H9 (cell line): ENCODE measurements around the gene NSMF. TPM values are rescaled to one million over a fixed set of nuclear protein-coding genes. Genes with fewer than 3 reads are reported as not detected.
A peak's percentile ranks its signal among the peaks of the same experiment; 100 is the strongest.

Experiments
- DNase-seq: peaks from one replicate; pipeline ENCODE4 v3.0.0-alpha.2; 2017
- H2AFZ ChIP-seq: one replicate; pipeline ENCODE4 v1.6.1; 2013; ENCODE audit warnings: mild to moderate bottlenecking, low read length, control low read depth, moderate library complexity
- H2AK5ac ChIP-seq: 2 replicates; pipeline ENCODE4 v1.6.1; 2013; ENCODE audit warnings: low read length, control low read depth, mixed read lengths; ENCODE audit not compliant: insufficient read length
- H2BK120ac ChIP-seq: one replicate; pipeline ENCODE4 v1.6.1; 2013; ENCODE audit warnings: low read depth, mild to moderate bottlenecking, low read length, control low read depth, inconsistent platforms; ENCODE audit not compliant: poor library complexity, severe bottlenecking
- H2BK12ac ChIP-seq: 2 replicates; pipeline ENCODE4 v1.6.1; 2013; ENCODE audit warnings: low read length, control low read depth, mixed read lengths, low read depth; ENCODE audit not compliant: insufficient read length
- H2BK15ac ChIP-seq: 2 replicates; pipeline ENCODE4 v1.6.1; 2013; ENCODE audit warnings: low read depth, low read length, control low read depth
- H2BK20ac ChIP-seq: one replicate; pipeline ENCODE4 v1.6.1; 2013; ENCODE audit warnings: low read depth, mild to moderate bottlenecking, low read length, control low read depth, inconsistent platforms; ENCODE audit not compliant: poor library complexity, severe bottlenecking
- H2BK5ac ChIP-seq: 2 replicates; pipeline ENCODE4 v1.6.1; 2013; ENCODE audit warnings: low read length, control low read depth, mixed read lengths; ENCODE audit not compliant: insufficient read length
- H3K14ac ChIP-seq: 2 replicates; pipeline ENCODE4 v1.6.1; 2013; ENCODE audit warnings: low read length, control low read depth; ENCODE audit not compliant: insufficient read depth
- H3K18ac ChIP-seq: 2 replicates; pipeline ENCODE4 v1.6.1; 2013; ENCODE audit warnings: low read depth, mild to moderate bottlenecking, mixed read lengths, low read length, control low read depth; ENCODE audit not compliant: insufficient read length
- H3K23ac ChIP-seq: 2 replicates; pipeline ENCODE4 v1.6.1; 2013; ENCODE audit warnings: low read length, control low read depth, mixed read lengths, low read depth; ENCODE audit not compliant: insufficient read length
- H3K23me2 ChIP-seq: 2 replicates; pipeline ENCODE4 v1.6.1; 2013; ENCODE audit warnings: low read depth, mild to moderate bottlenecking, mixed read lengths, low read length, control low read depth; ENCODE audit not compliant: insufficient read length, poor library complexity, severe bottlenecking
- H3K27ac ChIP-seq: 2 replicates; pipeline ENCODE4 v1.5.1; 2013; ENCODE audit warnings: low read length, control low read depth, mixed read lengths, low read depth; ENCODE audit not compliant: insufficient read length
- H3K27me3 ChIP-seq: 2 replicates; pipeline ENCODE4 v1.6.1; 2013; ENCODE audit warnings: low read length, control low read depth, inconsistent platforms; ENCODE audit not compliant: insufficient read depth
- H3K4ac ChIP-seq: 2 replicates; pipeline ENCODE4 v1.6.1; 2013; ENCODE audit warnings: low read depth, mild to moderate bottlenecking, control low read depth, inconsistent platforms, low read length, moderate library complexity
- H3K4me1 ChIP-seq: 2 replicates; pipeline ENCODE4 v1.6.1; 2013; ENCODE audit warnings: low read length, control low read depth, inconsistent platforms; ENCODE audit not compliant: insufficient read depth
- H3K4me2 ChIP-seq: 2 replicates; pipeline ENCODE4 v1.6.1; 2013; ENCODE audit warnings: low read length, control low read depth, mixed read lengths; ENCODE audit not compliant: insufficient read length, insufficient read depth
- H3K56ac ChIP-seq: 2 replicates; pipeline ENCODE4 v1.6.1; 2013; ENCODE audit warnings: low read depth, mild to moderate bottlenecking, mixed read lengths, low read length, control low read depth; ENCODE audit not compliant: insufficient read length
- H3K79me1 ChIP-seq: 2 replicates; pipeline ENCODE4 v1.6.1; 2013; ENCODE audit warnings: low read depth, mild to moderate bottlenecking, moderate library complexity, low read length, control low read depth, inconsistent platforms; ENCODE audit not compliant: insufficient read depth, poor library complexity, severe bottlenecking
- H3K79me2 ChIP-seq: 2 replicates; pipeline ENCODE4 v1.6.1; 2013; ENCODE audit warnings: low read length, control low read depth, inconsistent platforms; ENCODE audit not compliant: insufficient read depth
- H3K9ac ChIP-seq: 2 replicates; pipeline ENCODE4 v1.6.1; 2013; ENCODE audit warnings: low read length, control low read depth, mixed read lengths; ENCODE audit not compliant: insufficient read length; ENCODE audit errors: extremely low read depth
- H3K9me3 ChIP-seq: one replicate; pipeline ENCODE4 v1.6.1; 2013; ENCODE audit warnings: low read depth, low read length, inconsistent platforms; ENCODE audit not compliant: control insufficient read depth
- H3T11ph ChIP-seq: one replicate; pipeline ENCODE4 v1.6.1; 2013; ENCODE audit warnings: mild to moderate bottlenecking, low read length, control low read depth, inconsistent platforms
- H4K20me1 ChIP-seq: one replicate; pipeline ENCODE4 v1.6.1; 2013; ENCODE audit not compliant: control insufficient read depth, insufficient read length, insufficient read depth
- H4K5ac ChIP-seq: 2 replicates; pipeline ENCODE4 v1.6.1; 2013; ENCODE audit warnings: low read depth, mild to moderate bottlenecking, mixed read lengths, low read length, control low read depth; ENCODE audit not compliant: insufficient read length
- H4K8ac ChIP-seq: replicated peaks from 2 replicates; pipeline ENCODE4 v1.6.1; 2013; ENCODE audit warnings: low read length, control low read depth, mixed read lengths, low read depth; ENCODE audit not compliant: insufficient read length
- H4K91ac ChIP-seq: 2 replicates; pipeline ENCODE4 v1.6.1; 2013; ENCODE audit warnings: low read depth, mild to moderate bottlenecking, moderate library complexity, mixed read lengths, low read length, control low read depth; ENCODE audit not compliant: insufficient read length
- H3K27ac Mint-ChIP-seq, 3 experiments: 2 replicates in 2 of 3; 3 replicates in 1 of 3; pipeline ENCODE4 v1.8.0; 2020 to 2021; ENCODE audit warnings: mixed read lengths in 3 of 3, mild to moderate bottlenecking in 1 of 3, moderate library complexity in 1 of 3
- H3K27me3 Mint-ChIP-seq: 2 replicates; pipeline ENCODE4 v1.8.0; 2021; ENCODE audit warnings: low read depth, mild to moderate bottlenecking, moderate library complexity, mixed read lengths
- H3K36me3 Mint-ChIP-seq, 3 experiments: 2 replicates in 2 of 3; 3 replicates in 1 of 3; pipeline ENCODE4 v1.8.0; 2020 to 2021; ENCODE audit warnings: low read depth in 3 of 3, mixed read lengths in 3 of 3; ENCODE audit not compliant: insufficient read depth in 1 of 3
- H3K4me1 Mint-ChIP-seq, 2 experiments: 2 replicates each; pipeline ENCODE4 v1.8.0; 2020; ENCODE audit warnings: mixed read lengths in 2 of 2
- H3K4me3 Mint-ChIP-seq, 2 experiments: 2 replicates in 1 of 2; 3 replicates in 1 of 2; pipeline ENCODE4 v1.8.0; 2020 to 2021; ENCODE audit warnings: mild to moderate bottlenecking in 2 of 2, mixed read lengths in 2 of 2, moderate library complexity in 1 of 2
- H3K9me3 Mint-ChIP-seq, 2 experiments: 2 replicates in 1 of 2; 3 replicates in 1 of 2; pipeline ENCODE4 v1.8.0; 2020; ENCODE audit warnings: mild to moderate bottlenecking in 2 of 2, mixed read lengths in 2 of 2, moderate library complexity in 1 of 2
- WGBS: extraction: QIAGEN DNeasy Blood & Tissue Kit; methylation state at CpG from one replicate; pipeline ENCODE4 v1.1.7; 2013; ENCODE audit warnings: missing lambda C conversion rate, low lambda C conversion rate, mixed read lengths; ENCODE audit not compliant: insufficient read length; ENCODE audit errors: extremely low coverage; 5-methylcytosine and 5-hydroxymethylcytosine counted together
- total RNA-seq: library from RNA; stranded (reverse); gene quantifications from 2 replicates; pipeline ENCODE4 v1.2.1, GENCODE V29; 2021
- TF ChIP-seq, protein P1 (sequence below): fragments of 200-600 bp; sonication (generic); conservative IDR thresholded peaks from 3 replicates; pipeline ENCODE4 v1.8.0; 2021; ENCODE audit warnings: antibody characterized with exemption, mild to moderate bottlenecking

The NSMF gene
- total RNA-seq, 1 experiment from 2014 or later, result 46.3 TPM

DNA sequence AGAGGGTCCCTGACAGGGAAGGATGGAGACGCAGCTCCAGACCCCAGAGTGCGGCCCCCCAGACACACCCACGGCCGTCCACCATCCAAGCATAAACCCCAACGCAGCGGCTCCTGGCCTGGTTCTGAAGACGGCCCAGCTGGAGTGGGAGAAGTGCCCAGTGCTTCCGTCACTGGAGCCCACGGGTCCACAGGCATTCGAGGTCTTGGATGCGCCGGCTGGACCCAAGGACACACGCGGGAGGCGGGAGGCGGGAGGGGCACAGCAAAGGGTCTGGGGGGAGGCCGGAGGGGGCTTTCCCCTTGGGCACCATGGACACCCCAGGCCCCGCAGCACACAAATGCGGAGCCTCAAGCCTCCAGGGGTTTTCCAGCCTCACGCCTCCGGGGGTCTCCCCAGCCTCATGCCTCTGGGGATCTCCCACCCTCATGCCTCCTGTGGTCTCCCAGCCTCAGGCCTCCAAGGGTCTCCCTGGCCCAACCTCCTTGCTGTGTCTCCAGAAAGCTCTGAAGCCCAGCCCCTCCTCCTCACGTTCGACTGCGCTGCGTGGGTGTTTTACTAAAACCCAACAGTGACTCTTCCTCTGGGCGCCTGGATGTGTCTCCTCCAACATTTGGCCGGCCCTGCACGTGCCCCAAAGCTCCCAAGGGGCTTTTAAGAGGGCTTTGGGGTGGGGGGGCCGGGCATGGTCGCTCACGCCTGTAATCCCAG lies 51.4 kb downstream of the NSMF start:
- no peak overlapping the region for H2BK20ac ChIP-seq
- no peaks in the 10 kb centered on the region for H3K79me2 ChIP-seq
- H3K23ac ChIP-seq, result no peak overlapping the region
- H3K4me1 ChIP-seq, result no peaks in the 10 kb centered on the region
- H2AK5ac ChIP-seq, result no peak overlapping the region
- no peak overlapping the region for H3K14ac ChIP-seq
- WGBS, result no CpG with 5 or more reads among the region's 31 CpGs
- H3K56ac ChIP-seq, result no peak overlapping the region
- H3K27ac ChIP-seq, result no peak overlapping the region
- no peak overlapping the region for H2BK120ac ChIP-seq
- no peaks in the 10 kb centered on the region for H3K9me3 Mint-ChIP-seq
- H3K27ac Mint-ChIP-seq, result no peak overlapping the region
- H3K4me1 Mint-ChIP-seq, result peaks cover 0 to 5% of the 10 kb centered on the region in 2 experiments; a peak in 1 of 4 replicates
- no peak overlapping the region for H3K18ac ChIP-seq
- H3K27me3 Mint-ChIP-seq, result peaks cover 8% of the 10 kb centered on the region; the same call in 1 of the 2 replicates
- no peak overlapping the region for H3T11ph ChIP-seq
- no peak overlapping the region for H4K8ac ChIP-seq
- peak; percentile 35 for DNase-seq
- H2AFZ ChIP-seq, result no peak overlapping the region
- no peak overlapping the region for H2BK15ac ChIP-seq
- no peak overlapping the region for H3K4ac ChIP-seq
- no peak overlapping the region; a peak in 2 of 5 replicates for H3K4me3 Mint-ChIP-seq
- H4K5ac ChIP-seq, result no peak overlapping the region
- H3K36me3 Mint-ChIP-seq, result peaks cover under 1 to 2% (median under 1%) of the 10 kb centered on the region in 3 experiments; a peak in 5 of 7 replicates
- H3K9me3 ChIP-seq, result no peaks in the 10 kb centered on the region
- H2BK5ac ChIP-seq, result no peak overlapping the region
- no peaks in the 10 kb centered on the region for H4K20me1 ChIP-seq
- H4K91ac ChIP-seq, result no peak overlapping the region
- H3K79me1 ChIP-seq, result no peaks in the 10 kb centered on the region
- no peak overlapping the region for H3K9ac ChIP-seq
- peaks cover 3% of the 10 kb centered on the region for H3K23me2 ChIP-seq
- H3K4me2 ChIP-seq, result no peak overlapping the region
- H3K27me3 ChIP-seq, result no peaks in the 10 kb centered on the region
- TF ChIP-seq, protein P1, sequence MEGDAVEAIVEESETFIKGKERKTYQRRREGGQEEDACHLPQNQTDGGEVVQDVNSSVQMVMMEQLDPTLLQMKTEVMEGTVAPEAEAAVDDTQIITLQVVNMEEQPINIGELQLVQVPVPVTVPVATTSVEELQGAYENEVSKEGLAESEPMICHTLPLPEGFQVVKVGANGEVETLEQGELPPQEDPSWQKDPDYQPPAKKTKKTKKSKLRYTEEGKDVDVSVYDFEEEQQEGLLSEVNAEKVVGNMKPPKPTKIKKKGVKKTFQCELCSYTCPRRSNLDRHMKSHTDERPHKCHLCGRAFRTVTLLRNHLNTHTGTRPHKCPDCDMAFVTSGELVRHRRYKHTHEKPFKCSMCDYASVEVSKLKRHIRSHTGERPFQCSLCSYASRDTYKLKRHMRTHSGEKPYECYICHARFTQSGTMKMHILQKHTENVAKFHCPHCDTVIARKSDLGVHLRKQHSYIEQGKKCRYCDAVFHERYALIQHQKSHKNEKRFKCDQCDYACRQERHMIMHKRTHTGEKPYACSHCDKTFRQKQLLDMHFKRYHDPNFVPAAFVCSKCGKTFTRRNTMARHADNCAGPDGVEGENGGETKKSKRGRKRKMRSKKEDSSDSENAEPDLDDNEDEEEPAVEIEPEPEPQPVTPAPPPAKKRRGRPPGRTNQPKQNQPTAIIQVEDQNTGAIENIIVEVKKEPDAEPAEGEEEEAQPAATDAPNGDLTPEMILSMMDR, result no peak
- H2BK12ac ChIP-seq, result no peak overlapping the region
